HPDE6-E6E7 (cell line): ENCODE measurements around the gene BRINP1.

Source experiments
- DNase-seq: peaks from one replicate; pipeline ENCODE4 v3.0.0; 2011; ENCODE audit warnings: missing footprints; ENCODE audit errors: extremely low spot score

BRINP1 gene

GRCh38 chr9:119368681-119369581, at the start of gene BRINP1:
Gene BRINP1, minus strand, starts transcription at chr9:119369435. Its CDS starts 56,080 bp downstream, at chr9:119313355.
- no peak for DNase-seq

GRCh38 chr9:119418721-119419120, 49.5 kb upstream of the BRINP1 start:
- DNase-seq = no peak

GRCh38 chr9:119416793-119417192, 47.6 kb upstream of the BRINP1 start:
- DNase-seq = no peak

- DNase-seq = no peak
Measured at GRCh38 chr9:119412399-119412798, 43.2 kb upstream of the BRINP1 start.

- no peak for DNase-seq
Measured at GRCh38 chr9:119409552-119409951, 40.3 kb upstream of the BRINP1 start.

- no peak for DNase-seq
Measured at GRCh38 chr9:119400606-119401005, 31.4 kb upstream of the BRINP1 start.

GRCh38 chr9:119398350-119398749, 29.1 kb upstream of the BRINP1 start:
- DNase-seq = no peak

GRCh38 chr9:119391878-119392277, 22.6 kb upstream of the BRINP1 start:
- DNase-seq = no peak

GRCh38 chr9:119375892-119376291, 6.7 kb upstream of the BRINP1 start:
- no peak for DNase-seq

- no peak for DNase-seq
Measured at GRCh38 chr9:119372951-119373350, 3.7 kb upstream of the BRINP1 start.

GRCh38 chr9:119370816-119371215, 1.6 kb upstream of the BRINP1 start:
- peak; percentile 14 for DNase-seq

- DNase-seq = no peak
Measured at GRCh38 chr9:119369680-119370366, 588 bp upstream of the BRINP1 start.

- no peak for DNase-seq
Measured at GRCh38 chr9:119368179-119368578, 1.1 kb downstream of the BRINP1 start.

- no peak for DNase-seq
Measured at GRCh38 chr9:119367683-119368075, 1.6 kb downstream of the BRINP1 start.

GRCh38 chr9:119366909-119367682, 2.1 kb downstream of the BRINP1 start:
- no peak for DNase-seq

- DNase-seq = peak; percentile 2
Measured at GRCh38 chr9:119365291-119366027, 3.8 kb downstream of the BRINP1 start.

GRCh38 chr9:119360237-119360636, 9.0 kb downstream of the BRINP1 start:
- no peak for DNase-seq

- no peak for DNase-seq
Measured at GRCh38 chr9:119357336-119358096, 11.7 kb downstream of the BRINP1 start.

GRCh38 chr9:119349351-119349825, 19.8 kb downstream of the BRINP1 start:
- no peak for DNase-seq
